ENCODE measurements around the gene PRKN.
"Not testable (repeated sequence)": the region's sequence is repeated elsewhere in the genome, so short reads cannot be mapped to it uniquely, and the experiment has no call there.

Gene PRKN

DNA sequence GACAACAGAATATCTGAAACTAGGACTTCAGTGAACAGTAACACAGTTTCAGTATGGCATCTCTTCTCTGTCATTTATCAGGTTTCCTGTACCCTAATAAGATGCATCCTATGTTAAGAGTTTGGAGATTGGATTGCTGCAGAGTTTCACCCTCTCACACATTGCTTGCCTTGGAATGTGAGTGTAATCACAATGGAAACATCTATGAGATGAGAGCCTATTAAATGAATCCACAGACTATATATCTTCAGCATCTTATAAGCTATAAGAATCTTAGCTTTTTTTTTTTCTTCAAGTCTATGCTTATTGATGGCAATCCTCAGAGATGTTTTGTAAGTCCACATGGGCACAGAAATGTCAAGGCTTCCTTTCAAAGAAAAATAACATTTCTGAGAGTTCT lies 292.5 kb downstream of the PRKN start:
- DNase-seq: no peak

DNA sequence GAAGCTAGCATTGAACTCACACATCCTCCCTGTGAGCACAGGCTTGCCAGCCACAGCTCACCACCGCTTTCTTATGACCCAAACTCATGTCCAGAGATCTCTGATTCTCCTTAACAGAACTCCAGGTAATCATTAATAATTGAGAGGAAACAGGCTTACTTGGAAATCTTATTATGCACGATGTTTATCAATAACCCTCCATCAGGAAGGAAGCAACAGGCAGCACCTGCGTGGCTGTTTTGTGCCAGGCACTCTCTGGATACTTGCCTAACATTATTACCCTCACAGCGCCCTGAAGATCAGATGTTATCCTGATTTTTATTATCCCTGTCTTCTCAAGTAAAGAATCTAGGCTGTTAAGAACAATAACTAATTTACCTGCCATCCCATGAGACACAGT lies 306.6 kb downstream of the PRKN start:
- no peak for DNase-seq

DNA sequence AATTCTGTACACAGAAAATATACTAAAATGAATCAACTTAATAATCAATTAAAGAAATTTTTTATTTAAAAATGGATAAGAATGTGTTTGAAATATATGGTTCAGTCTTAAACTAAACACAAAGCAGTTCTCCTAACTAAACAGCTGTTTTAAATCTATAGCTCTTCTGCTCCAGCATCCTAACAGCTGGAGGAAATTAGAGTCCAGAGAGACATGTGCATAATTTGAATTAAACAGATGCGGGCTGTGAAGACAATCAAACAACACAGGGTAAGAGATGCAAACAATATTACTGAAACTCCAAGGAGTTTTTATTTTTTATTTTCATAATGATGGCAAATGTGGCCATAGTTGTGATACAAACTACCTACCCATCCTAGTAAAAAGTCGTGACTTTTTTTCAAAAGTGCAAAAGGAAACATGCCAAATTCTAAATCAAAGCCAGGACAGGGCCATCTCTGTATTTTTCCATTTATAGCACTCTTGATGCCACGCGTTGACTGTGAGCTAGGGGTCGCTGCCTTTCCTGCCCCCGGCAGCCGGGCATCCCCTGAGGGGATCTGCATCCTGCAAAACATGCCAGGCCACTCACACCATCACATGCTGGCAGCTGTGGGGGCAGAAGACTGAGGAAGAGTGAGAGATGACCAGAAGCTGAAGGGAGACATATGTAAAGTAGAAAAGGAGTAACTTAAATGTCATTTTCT lies 310.6 kb downstream of the PRKN start:
- DNase-seq: no peak

DNA sequence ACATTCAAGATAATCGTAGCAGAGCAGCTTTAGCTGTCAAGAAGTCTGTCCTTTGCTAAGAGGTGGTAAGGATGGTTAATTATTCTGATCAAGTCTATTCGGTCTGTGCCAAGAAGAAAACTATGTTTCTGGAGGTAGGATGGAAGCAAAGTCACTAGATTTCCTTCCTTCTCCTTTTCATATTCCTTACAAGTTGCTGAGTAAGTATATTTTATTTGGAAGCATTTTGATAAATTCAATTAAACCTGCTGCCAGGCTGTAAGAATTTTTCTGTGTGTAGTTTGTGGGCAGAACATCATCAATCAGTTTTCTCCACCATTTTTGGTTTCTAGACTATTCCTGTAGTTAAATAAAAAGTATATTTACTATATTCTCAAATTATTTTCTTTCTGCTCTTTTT lies 311.3 kb downstream of the PRKN start:
- DNase-seq: no peak

DNA sequence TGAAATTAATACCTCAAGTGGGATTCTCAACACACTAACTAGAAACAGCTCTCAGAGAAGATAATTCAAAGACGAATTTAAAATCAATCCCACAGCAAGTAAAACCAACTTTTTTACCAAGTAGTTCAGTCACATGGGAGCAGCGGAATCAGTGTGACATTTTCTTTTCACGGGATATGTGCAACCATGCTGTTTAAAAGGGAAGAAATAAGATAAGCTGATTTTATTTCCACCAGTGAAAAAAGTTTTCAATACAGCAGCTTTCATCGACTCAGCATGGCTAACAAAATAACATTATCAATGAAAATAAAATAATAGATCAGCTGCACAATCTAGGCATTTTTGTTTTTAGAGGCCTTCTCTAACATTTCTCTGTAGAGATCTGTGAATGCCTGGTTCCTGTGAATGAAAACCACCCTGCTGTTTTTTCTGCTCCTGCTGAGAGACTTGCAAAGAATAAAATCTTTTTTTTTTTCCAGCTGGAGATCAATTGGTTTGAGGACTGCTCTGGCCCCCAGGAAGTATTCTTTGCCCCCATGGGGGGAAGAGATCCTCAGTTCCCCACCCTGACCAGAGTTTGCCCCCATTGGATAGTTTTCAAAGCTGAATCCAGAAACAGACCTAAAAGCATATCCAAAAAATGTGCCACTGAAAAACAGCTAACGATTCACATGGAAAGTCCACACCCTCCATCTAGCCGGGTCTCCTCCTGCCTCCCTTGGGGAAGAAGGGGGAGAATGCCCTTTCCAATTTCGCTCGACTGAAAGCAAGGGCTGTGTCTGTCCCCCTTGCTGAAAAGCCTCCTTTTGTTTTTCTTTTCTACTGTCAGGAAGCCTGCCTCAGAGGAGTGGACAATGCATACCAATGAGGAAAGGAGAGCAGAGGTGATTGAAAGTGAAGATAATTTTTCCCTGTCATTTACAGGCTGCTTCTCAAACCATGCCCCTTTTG lies 317.6 kb downstream of the PRKN start:
- no peak for DNase-seq

DNA sequence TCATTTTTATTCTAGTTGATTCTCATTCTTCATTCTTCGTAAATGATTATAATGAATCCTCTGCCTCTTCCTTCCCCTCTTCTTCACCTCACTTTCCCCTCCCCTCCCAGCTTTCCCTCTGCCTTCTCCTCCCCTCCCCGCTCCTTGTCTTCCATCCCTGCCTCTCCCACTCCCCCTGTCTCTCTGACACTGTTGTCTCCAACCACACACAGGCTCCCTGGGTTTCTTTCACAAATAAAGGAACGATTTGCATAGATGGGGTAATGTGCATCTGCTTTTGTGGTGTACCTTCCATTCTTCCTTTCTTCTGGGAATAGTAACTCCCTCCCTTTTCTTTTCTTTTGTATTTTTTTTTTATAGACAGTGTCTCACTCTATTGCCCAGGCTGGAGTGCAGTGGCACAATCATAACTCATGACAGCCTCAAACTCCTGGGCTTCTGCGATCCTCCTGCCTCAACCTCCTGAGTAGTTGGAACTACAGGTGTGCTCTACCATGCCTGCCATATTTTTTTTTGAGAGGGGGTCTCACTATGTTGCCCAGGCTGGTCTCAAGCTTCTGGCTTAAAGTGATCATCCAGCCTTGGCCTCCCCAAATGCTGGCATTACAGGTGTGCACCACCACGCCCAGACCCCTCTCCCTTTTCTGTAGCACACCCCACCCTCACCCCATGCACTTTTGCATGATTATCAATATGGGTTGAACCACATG lies 318.6 kb downstream of the PRKN start:
- no peak for DNase-seq

DNA sequence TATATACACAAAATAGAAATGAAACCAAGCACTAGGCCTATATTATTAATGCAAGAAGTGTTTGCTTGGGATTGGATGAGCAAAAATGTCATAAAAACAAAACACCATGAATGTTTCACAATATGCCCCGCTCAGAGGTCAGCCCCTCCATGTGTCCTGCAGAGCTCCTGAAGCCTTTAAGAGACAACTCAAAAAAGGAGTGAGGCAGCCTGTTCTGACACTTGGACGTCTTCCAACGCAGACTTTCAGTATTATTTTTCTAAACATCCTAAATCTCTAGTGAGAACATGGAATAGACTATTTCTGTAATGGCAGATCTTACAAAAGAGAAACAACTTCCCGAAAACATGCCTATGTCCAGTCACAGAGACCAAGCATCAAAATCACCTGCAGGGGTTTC lies 322.6 kb downstream of the PRKN start:
- no peak for DNase-seq

DNA sequence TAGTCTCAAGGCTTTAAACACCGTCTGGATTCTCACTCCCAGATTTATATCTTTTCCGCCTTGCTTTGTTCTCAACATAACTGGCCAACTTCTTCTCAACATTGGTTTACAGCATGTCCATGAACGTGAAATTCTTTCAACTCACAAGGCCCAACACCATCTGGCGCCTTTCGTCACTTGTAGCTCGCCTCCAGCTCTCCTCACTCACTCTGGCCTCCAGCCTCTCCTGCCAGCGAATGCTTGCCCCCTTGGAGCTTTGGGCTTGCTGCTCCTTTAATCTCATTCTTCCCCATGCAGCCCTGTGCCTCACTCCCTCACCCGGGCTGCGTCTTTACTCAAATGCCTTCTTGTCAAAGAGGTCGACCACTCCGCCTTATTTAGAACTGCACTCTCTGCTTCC lies 324.5 kb downstream of the PRKN start:
- DNase-seq: no peak

DNA sequence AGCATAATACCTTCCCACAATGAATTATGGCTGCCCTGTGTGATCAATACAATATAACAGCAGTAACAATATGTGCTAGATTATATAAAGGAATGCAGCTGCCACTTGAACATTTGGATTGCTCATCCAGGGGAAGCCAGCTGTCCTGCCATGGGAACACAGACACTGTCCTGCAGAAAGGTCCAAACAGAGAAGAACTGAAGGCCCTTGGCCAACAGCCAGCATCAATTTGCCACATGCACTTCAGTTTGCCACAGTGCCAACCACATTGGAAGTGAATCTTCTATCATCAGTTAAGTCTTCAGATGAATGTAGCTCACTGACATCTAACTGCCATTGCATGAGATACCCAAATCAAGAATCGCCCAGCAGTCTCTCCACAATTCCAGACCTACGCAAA lies 332.4 kb downstream of the PRKN start:
- DNase-seq: no peak

DNA sequence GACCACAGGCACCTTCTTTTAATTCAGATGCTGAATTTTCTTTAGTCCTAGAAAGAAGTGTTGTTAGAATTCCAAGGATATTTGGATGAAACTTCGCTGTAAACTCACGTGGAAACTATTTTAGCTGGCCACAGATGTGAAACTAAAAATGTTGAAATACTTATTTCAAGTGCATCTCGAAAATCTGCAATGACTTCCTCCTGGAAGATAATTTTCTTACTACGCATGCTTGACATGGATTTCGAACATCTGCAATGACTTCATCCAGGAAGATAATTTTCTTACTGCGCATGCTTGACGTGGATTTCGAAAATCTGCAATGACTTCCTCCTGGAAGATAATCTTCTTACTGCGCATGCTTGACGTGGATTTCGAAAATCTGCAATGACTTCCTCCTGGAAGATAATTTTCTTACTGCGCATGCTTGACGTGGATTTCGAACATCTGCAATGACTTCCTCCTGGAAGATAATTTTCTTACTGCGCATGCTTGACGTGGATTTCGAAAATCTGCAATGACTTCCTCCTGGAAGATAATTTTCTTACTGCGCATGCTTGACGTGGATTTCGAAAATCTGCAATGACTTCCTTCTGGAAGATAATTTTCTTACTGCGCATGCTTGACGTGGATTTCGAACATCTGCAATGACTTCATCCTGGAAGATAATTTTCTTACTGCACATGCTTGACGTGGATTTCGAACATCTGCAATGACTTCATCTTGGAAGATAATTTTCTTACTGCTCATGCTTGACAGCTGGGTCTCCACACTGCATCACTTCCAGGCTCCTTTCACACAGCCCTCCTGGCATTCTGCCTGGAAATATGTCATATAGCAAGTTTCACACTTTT lies 336.4 kb downstream of the PRKN start:
- DNase-seq: not testable (repeated sequence)

DNA sequence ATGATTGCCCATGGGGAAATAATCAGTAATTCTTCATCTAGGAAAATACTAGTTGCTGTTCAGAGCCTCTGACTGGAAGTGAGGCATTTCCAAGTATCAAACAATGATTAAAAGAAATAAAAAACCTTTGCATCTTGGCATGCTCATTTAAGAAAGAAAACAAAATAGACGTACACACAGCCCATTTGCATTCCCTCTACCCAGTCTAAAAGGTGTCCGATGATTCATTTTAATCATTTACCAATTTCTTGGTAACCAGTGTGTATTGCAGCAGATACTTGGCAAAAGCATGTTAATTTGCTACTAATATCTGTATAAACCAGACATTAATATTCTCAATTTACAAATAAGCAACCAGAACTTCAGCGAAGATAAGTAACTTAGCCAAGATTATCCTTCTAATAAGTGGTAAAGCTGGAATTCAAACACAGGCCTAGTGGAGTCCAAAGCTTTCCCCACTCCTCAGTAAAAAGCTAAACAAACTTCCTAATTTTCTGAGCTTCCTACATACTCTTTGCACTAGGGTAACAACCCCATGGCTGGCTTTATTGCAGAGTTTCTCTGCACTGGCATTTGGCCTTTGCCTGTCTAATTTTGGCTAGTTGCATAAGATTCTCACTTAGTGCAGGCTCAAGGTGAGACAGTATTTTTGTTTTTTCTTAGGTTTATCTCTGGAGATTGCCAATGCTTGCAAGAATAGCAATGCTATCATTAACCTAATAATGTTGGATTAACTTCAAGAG lies 338.1 kb downstream of the PRKN start:
- DNase-seq: no peak

DNA sequence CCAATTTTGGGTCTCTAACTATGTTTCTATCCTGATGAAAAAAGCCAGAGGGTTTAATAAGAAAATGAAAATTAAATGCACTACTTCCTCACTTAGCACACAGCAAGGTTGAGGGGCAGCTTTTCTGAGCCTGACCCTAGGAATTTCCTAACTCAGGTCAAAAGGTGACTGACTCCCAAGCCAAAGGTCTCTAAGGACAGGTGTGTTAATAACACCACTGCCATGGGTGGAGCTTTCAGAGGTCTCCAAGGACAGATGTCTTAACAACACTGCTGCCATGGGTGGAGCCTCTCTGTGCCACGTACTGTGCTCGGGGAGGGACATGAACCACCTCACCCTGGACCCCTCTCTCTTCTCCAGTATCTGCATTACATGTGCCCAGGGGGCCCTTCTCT lies 339.2 kb downstream of the PRKN start:
- DNase-seq: no peak

DNA sequence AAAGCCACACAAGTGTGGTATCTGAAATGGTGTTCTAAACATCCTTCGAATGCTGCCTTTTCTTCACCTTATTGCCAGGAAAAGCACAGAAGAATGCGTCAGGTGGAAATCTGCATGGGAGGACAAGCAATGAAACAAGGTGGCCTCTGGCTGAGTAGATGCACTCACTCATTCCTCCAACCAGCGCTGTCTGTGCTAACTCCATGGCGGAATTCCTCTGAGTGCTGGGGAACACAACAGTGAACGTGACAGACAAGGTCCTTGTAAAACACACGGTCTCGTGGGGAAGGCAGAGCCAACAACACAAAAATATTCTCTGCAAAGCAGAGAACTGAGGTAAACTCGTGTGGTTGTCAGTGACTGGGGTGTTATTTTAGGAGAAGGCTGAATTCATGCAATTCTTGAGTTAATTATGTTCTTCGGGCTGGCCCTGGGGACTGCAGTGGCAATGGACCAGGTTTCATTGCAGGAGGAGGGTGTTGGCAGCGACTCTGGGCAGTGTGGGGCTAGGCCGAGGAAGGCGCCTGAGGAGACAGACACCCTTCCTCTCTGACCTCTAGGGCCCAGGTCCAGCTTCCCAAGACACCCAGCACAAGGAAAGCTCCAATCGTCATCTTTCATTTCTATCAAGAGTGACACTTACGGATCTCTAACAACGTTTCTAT lies 339.7 kb downstream of the PRKN start:
- DNase-seq: no peak

DNA sequence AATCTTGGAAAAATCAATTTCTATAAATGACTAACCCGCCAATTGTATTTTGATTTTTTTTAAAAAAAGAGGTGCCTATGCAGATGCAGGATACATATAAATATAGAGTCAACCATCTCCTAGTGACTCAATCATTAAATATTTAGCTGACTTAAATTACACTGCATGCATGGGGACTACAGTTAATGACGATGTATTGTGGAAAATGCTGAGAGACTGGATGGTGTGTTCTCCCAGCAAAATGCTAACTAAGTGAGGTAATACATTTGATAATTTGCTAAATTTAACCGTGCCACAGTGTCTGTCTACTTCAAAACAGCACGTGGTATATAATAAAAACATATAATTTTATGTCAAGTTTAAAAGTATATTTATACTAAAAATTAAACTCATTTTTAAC lies 341.6 kb downstream of the PRKN start:
- no peak for DNase-seq

DNA sequence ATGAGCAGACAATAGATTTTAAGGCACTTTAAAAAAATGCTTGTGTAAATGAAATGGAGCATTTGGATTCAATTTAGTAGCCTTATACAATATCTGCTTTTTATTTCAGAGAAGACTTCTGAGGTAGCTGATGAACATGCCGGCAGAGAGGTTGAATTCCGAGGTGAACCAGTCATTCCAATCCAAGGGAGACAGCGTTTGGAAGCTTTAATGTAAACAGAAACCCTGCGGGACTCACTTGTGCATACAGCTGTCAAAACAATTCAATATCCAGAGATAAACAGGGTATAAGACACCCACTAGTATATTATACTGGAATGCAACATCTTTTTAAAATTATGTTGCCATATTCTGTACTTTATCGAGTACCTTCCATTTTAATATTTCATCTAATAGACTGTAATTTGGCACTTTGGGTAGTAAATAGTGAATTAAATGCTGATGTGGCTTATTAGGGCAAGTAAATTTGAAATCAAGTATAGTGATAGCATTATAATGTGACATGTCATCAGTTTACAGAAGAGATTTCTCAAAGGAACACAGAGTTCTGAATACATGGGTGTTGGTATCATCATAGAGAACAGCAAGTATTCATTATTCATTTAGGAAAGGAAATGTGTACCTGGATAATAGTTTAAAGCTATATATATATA lies 347.7 kb downstream of the PRKN start:
- no peak for DNase-seq

DNA sequence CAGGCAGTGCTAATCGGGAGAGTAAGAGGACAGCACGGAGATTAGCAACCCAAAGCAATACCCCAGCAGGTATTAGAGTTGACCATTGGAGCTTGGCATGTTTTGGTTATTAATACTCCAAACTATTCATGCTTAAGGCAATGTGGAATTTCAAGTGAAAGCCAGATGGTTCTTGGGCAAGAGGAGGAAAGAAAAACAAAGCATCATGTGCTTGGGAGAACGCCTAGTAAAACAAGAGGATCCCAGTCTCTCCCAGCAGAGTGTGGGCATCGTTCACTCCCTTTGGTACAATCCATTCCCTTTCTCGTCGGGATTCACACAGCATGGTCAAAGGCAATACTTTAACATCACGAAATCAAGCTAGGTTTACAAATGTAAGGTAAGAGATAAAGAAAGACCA lies 349.8 kb downstream of the PRKN start:
- DNase-seq: no peak

DNA sequence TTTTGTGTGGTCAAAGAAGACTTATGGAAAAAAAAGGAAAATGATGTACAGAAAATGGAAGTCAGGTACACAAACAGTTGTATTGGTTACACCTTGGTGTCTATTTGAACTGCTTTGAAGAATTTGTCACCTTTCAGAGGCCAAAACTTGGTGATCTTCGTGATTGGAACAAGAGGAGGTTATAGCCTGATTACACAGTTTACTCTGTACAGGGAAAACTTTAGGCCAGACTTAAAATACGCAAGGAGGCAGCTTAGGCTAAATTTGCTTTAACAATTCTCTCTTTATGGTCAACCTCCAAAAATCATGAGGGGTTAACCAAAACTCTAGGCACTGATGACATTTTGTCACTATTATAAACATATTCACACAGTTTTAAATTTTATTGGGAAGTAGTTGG lies 353.7 kb downstream of the PRKN start:
- DNase-seq: no peak

DNA sequence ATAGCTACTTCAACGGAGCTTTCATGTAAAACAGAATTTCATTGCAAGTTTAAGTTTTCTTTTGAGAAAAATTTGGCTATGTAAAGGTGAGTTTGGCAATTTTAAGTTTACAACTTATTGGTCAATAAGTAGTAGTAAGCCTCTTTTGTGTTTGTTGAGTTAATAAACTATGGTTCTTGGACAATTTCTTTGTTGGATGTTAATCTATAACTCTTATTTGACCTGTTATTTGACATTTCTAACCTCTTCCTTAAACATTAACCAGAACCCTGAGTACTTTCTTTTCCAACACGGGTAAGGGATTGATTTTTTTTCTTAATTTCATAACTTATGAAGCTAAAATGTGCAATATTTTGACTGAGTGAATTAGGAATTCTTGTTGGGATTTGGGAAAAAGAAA lies 354.4 kb downstream of the PRKN start:
- no peak for DNase-seq

DNA sequence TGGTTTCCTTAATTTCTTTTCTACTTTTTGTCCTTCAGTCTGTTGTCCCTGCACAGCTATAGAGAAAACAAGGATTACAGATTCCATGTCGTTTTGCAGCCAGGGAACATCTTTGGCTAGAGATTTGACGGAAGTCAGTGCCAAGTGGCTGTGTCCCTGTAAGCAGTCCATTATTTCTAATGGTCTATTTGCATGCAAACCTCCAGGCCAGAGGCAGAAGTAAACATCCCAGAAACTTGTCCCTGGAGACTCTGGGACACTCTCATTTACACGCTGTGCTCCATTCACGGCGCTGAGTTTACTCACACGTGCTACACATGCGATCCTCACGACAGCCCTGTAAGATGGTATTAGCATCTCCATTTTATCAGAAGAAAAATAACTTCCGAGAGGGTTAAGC lies 355.5 kb downstream of the PRKN start:
- no peak for DNase-seq

DNA sequence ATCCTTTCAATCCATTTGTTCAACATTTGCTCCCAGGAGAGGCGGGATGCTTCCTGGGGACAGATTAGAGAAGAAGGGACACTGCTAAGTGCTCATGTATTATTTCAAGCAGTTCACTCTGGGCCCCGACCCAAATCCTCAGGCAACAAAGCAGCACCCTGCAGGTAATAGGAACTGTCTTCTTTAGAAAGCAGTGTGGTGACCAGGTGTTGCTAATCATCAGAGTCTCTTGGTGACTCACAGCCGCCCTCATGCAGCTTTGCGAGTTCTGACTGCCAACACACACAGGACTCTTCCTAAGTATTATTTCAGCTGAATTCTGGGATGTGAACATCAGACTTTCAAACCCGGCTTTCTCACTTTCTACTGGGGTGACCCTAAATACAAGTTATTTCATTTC lies 356.4 kb downstream of the PRKN start:
- no peak for DNase-seq

DNA sequence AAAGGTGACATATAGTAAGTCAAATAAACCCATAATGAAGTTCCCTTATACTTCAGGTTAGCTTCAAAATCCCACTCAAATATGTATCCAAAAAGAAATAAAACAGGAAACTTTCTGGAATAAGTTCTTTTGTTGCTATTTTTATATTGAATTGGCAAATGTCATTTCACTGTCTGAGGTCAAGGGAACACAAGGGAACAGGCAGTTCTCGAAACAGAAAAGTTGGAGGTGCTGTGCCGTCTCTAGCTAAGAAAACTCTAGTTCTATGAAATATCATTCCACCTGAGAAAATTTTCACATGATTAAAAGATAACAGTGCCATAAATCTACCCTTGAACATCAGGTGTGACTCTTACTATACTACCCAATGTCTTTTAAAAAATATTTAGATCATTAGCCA lies 358.5 kb downstream of the PRKN start:
- DNase-seq: no peak

All from NCI-H774 (cell line).